MM.1S (cell line): ENCODE measurements around the gene MRTFA.

Experiments
- CTCF ChIP-seq: fragments of 300-600 bp; sonication (generic); IDR thresholded peaks from 2 replicates; pipeline ENCODE4 v1.5.1; 2016; ENCODE audit warnings: antibody characterized with exemption, low read length, mixed read lengths
- EZH2 ChIP-seq: fragments of 300-600 bp; sonication (generic); optimal IDR thresholded peaks from 2 replicates; pipeline ENCODE3; 2017; ENCODE audit warnings: low read depth, mild to moderate bottlenecking, antibody characterized with exemption, low read length, mixed read lengths
- EZH2phosphoT487 ChIP-seq: fragments of 300-600 bp; sonication (generic); IDR thresholded peaks from 2 replicates; pipeline ENCODE4 v1.6.1; 2018; ENCODE audit warnings: antibody characterized with exemption, low read length

DNA sequence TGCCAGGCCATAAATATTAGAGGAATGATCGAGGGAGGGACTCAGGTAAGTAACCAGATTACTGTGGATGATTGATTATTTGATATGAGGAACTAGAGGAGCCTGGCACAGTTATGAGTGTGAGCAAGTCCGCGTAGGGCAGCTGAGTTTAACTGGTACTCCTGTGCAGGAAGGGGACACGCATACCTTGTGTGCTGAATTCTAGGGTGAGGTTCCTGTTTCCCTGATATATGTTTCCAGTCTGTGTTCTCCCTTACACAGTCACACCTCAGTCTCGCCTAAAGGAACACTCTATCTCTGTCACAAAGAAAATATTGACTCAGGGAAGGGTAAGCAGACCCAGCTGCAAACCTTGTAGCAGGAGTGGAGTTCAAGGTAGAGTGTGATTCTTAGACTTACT, 248.8 kb downstream of the MRTFA start:
- no peak for TF ChIP-seq CTCF
- TF ChIP-seq EZH2 = no peak
- no peak for TF ChIP-seq EZH2phosphoT487
